ENCODE results near the gene NATD1. TPM values are rescaled to one million over a fixed set of nuclear protein-coding genes. Genes with fewer than 3 reads are reported as not detected.

NATD1 gene
- total RNA-seq, 2 donors from 2014 or later = 15.4 to 17.0 TPM

GRCh38 chr17:21191698-21192097 is 61.5 kb downstream of the NATD1 start:
- peaks cover 6% of the 10 kb centered on the region for H3K36me3 ChIP-seq
- no peak for TF ChIP-seq CTCF (IDR thresholded peaks at IDR 0.05)

GRCh38 chr17:21190078-21190477 is 63.1 kb downstream of the NATD1 start:
- DNase-seq (ENCODE audit: low spot score) = no peak
- H3K27ac ChIP-seq = no peak overlapping the region
- peaks cover 10% of the 10 kb centered on the region for H3K36me3 ChIP-seq
- H3K27me3 ChIP-seq = no peaks in the 10 kb centered on the region
- H3K4me3 ChIP-seq = no peak overlapping the region
- TF ChIP-seq CTCF (IDR thresholded peaks at IDR 0.05) = no peak
- peaks cover 0 to 22% of the 10 kb centered on the region in 2 donors for H3K4me1 ChIP-seq
- H3K9me3 ChIP-seq = no peaks in the 10 kb centered on the region

More at GRCh38 chr17:21191698-21192097, 61.5 kb downstream of the NATD1 start:
- Histone ChIP-seq H3K4me1 (peaks cover 0 to 26% of the 10 kb centered on the region in 2 donors), H3K4me3 (no peak overlapping the region), H3K27ac (no peak overlapping the region), H3K27me3 (no peaks in the 10 kb centered on the region), H3K9me3 (no peaks in the 10 kb centered on the region)
- no peak for DNase-seq (ENCODE audit: low spot score)

- TF ChIP-seq CTCF (IDR thresholded peaks at IDR 0.05) = no peak
- no peak for DNase-seq (ENCODE audit: low spot score)
- Histone ChIP-seq H3K4me3 (no peak overlapping the region), H3K4me1 (peaks cover 0 to 16% of the 10 kb centered on the region in 2 donors), H3K36me3 (peaks cover 18% of the 10 kb centered on the region), H3K27me3 (no peaks in the 10 kb centered on the region), H3K27ac (no peak overlapping the region), H3K9me3 (no peaks in the 10 kb centered on the region)
Observed at GRCh38 chr17:21189361-21189760, 63.8 kb downstream of the NATD1 start.

Other genes starting within 250 kb of the NATD1 start
- gene USP22, start 210.4 kb downstream of the NATD1 start, total RNA-seq = 100 to 1,000 TPM; 151 to 179 TPM
- 10 to 100 TPM; 35.8 to 45.3 TPM for gene DHRS7B, start 126.4 kb downstream of the NATD1 start, total RNA-seq
- 10 to 100 TPM; 25.5 to 27.2 TPM for gene TMEM11, start 39.2 kb downstream of the NATD1 start, total RNA-seq
- 10 to 100 TPM; 37.8 to 43.8 TPM for gene MAP2K3, start 31.3 kb upstream of the NATD1 start, total RNA-seq
- 10 to 100 TPM; 12.0 to 17.3 TPM for gene KCNJ12, start 122.9 kb upstream of the NATD1 start, total RNA-seq

Measured in right atrium auricular region (tissue), 2 donors.